Erythroblast (primary cell): ENCODE results near the gene ANP32E.

Experiments
- GATA1 ChIP-seq: IDR thresholded peaks from 2 replicates; pipeline ENCODE4 v1.6.1; 2011; ENCODE audit warnings: low read depth, mild to moderate bottlenecking, control low read depth, low read length, moderate library complexity
- POLR2A ChIP-seq: IDR thresholded peaks from 2 replicates; pipeline ENCODE4 v1.6.1; 2011; ENCODE audit warnings: mild to moderate bottlenecking, low read length

DNA sequence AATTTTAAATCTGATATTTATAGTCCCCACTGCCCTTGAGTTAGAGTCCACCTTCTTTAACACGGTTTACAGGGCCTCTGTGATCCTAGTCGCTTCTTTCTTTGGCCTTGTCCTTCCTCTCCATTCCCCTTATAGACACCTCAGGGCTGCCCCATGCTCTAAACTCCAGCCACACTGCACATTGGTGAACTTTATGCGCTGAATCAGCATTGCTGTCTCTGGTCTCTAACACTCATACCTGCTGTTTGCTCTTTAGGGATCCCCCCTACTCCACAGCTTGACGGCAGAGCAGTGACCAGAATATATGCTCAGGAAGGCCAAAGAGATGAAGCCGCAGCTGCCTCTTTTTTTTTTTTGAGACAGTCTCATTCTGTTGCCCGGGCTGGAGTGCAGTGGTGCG is 56.0 kb downstream of the ANP32E start:
- TF ChIP-seq POLR2A (no peak), GATA1 (no peak)
